Immature natural killer cell (primary cell): ENCODE results near the gene CT47B1. TPM values are rescaled to one million over a fixed set of nuclear protein-coding genes. Genes with fewer than 3 reads are reported as not detected.
"Not testable (repeated sequence)": the region's sequence is repeated elsewhere in the genome, so short reads cannot be mapped to it uniquely, and the experiment has no call there.

Experiments
- DNase-seq, 3 donors: peaks; one replicate each; pipeline ENCODE4 v3.0.0; 2022; ENCODE audit warnings: mixed read lengths in 1 of 3
- H3K27ac Mint-ChIP-seq, 6 donors: one replicate each; pipeline ENCODE4 v1.8.0; 2020; ENCODE audit warnings: mixed read lengths in 6 of 6, mild to moderate bottlenecking in 5 of 6, inconsistent platforms in 4 of 6, moderate library complexity in 3 of 6
- H3K27me3 Mint-ChIP-seq, 3 donors: one replicate each; pipeline ENCODE4 v1.8.0; 2020 to 2021; ENCODE audit warnings: low read depth in 3 of 3, mild to moderate bottlenecking in 3 of 3, mixed read lengths in 3 of 3, moderate library complexity in 3 of 3, inconsistent platforms in 1 of 3
- H3K36me3 Mint-ChIP-seq, 3 donors: one replicate each; pipeline ENCODE4 v1.8.0; 2020; ENCODE audit warnings: mixed read lengths in 3 of 3, inconsistent platforms in 2 of 3, mild to moderate bottlenecking in 2 of 3
- H3K4me1 Mint-ChIP-seq, 2 donors: one replicate each; pipeline ENCODE4 v1.8.0; 2020; ENCODE audit warnings: inconsistent platforms in 2 of 2, mild to moderate bottlenecking in 2 of 2, mixed read lengths in 2 of 2, moderate library complexity in 1 of 2
- H3K4me3 Mint-ChIP-seq, 5 donors: one replicate each; pipeline ENCODE4 v1.8.0; 2020; ENCODE audit warnings: mild to moderate bottlenecking in 5 of 5, mixed read lengths in 5 of 5, inconsistent platforms in 3 of 5, moderate library complexity in 3 of 5
- H3K9me3 Mint-ChIP-seq, 6 donors: one replicate each; pipeline ENCODE4 v1.8.0; 2020; ENCODE audit warnings: mild to moderate bottlenecking in 6 of 6, mixed read lengths in 6 of 6, inconsistent platforms in 4 of 6, moderate library complexity in 3 of 6
- polyA plus RNA-seq, 3 donors: library from polyadenylated mRNA; unstranded; fragments of 300-500 nt; fragmentation: Illumina TruSeq; gene quantifications; one replicate each; pipeline ENCODE4 v1.2.3, GENCODE V29; 2021

CT47B1 gene
- polyA plus RNA-seq = not detected

- H3K9me3 Mint-ChIP-seq, H3K27ac Mint-ChIP-seq, H3K4me1 Mint-ChIP-seq: not testable (repeated sequence)
Measured at GRCh38 chrX:120875766-120876165, at the start of gene CT47B1. TSS of gene CT47B1 (minus strand) at chrX:120875866. CDS start at chrX:120875670, 196 bp downstream.

DNA sequence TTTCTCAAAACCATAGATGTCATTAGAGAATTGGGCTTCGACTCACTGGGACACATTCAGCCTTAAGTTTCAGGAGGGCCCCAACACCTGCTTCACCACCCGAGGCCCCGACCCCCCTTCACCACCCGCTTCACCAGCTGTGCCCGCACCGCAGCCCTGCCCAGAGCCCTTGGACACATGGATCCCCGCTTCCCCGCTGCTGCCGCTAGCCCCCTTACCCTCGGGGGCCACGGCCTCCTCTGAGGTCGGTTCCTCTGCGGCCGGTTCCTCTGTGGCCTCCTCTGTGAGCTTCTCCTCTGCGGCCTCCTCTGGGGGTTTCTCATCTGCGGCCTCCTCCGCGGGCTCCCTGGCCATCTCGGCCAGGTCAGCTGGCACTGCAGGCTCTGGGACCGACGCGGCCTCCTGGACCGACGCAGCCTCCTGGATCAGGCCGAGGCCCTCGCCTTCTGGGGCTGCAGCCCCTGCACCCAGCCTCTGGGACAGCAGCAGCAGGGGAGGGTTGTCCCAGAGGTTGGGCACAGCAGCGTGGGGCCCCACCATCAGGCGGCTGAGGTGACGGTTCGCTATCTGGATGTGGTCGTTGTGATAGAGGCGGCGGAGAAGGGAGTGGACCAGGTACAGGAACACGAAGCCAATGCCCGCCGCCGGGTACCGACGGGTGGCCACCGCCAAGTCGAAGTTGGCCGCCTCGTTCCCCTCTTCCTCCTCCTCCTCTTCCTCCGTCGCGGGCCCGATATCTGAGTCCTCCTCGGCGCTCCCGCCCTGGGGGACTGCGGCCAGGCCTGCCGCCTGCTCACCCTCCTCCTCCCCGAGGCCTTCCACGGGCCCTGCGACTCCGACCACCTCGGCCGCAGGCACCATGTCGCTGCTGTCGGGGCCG lies 748 bp downstream of the CT47B1 start:
- DNase-seq = no peak
- H3K27me3 Mint-ChIP-seq = peaks cover 0 to 5% (median 2%) of the 10 kb centered on the region in 3 donors
- H3K9me3 Mint-ChIP-seq = no peaks in the 10 kb centered on the region
- no peak overlapping the region for H3K4me3 Mint-ChIP-seq
- no peaks in the 10 kb centered on the region for H3K4me1 Mint-ChIP-seq
- no peak overlapping the region for H3K27ac Mint-ChIP-seq
- no peaks in the 10 kb centered on the region for H3K36me3 Mint-ChIP-seq

More at GRCh38 chrX:120875766-120876165, at the start of gene CT47B1:
- not testable (repeated sequence) for H3K36me3 Mint-ChIP-seq, H3K27me3 Mint-ChIP-seq, H3K4me3 Mint-ChIP-seq, DNase-seq

GRCh38 chrX:120857240-120857639 lies 18.4 kb downstream of the CT47B1 start:
- H3K4me3 Mint-ChIP-seq = no peak overlapping the region
- H3K9me3 Mint-ChIP-seq = no peaks in the 10 kb centered on the region
- no peak for DNase-seq
- peaks cover 0 to 11% (median 0%) of the 10 kb centered on the region in 3 donors for H3K27me3 Mint-ChIP-seq
- no peaks in the 10 kb centered on the region for H3K4me1 Mint-ChIP-seq
- H3K27ac Mint-ChIP-seq = no peak overlapping the region
- H3K36me3 Mint-ChIP-seq = no peaks in the 10 kb centered on the region

GRCh38 chrX:120840827-120841226 lies 34.8 kb downstream of the CT47B1 start:
- H3K27me3 Mint-ChIP-seq = peaks cover 2 to 5% (median 4%) of the 10 kb centered on the region in 3 donors
- DNase-seq = no peak
- no peaks in the 10 kb centered on the region for H3K36me3 Mint-ChIP-seq
- H3K27ac Mint-ChIP-seq = peak overlapping the region in 1 of 6 donors; percentile 14
- peaks cover 0 to 2% (median 0%) of the 10 kb centered on the region in 6 donors for H3K9me3 Mint-ChIP-seq
- no peaks in the 10 kb centered on the region for H3K4me1 Mint-ChIP-seq
- H3K4me3 Mint-ChIP-seq = no peak overlapping the region

- no peak overlapping the region for H3K4me3 Mint-ChIP-seq
- no peak for DNase-seq
- H3K4me1 Mint-ChIP-seq = no peaks in the 10 kb centered on the region
- H3K27ac Mint-ChIP-seq = no peak overlapping the region
- H3K27me3 Mint-ChIP-seq = peaks cover 2 to 6% (median 4%) of the 10 kb centered on the region in 3 donors
- no peaks in the 10 kb centered on the region for H3K36me3 Mint-ChIP-seq
- H3K9me3 Mint-ChIP-seq = peaks cover 0 to 4% (median 0%) of the 10 kb centered on the region in 6 donors
Measured at GRCh38 chrX:120839491-120839890, 36.2 kb downstream of the CT47B1 start.

- H3K9me3 Mint-ChIP-seq, DNase-seq, H3K27ac Mint-ChIP-seq, H3K4me1 Mint-ChIP-seq, H3K36me3 Mint-ChIP-seq, H3K27me3 Mint-ChIP-seq, H3K4me3 Mint-ChIP-seq: not testable (repeated sequence)
Measured at GRCh38 chrX:120827213-120827612, 48.5 kb downstream of the CT47B1 start.

- Mint-ChIP-seq H3K4me3 (no peak overlapping the region), H3K27ac (no peak overlapping the region), H3K36me3 (no peaks in the 10 kb centered on the region), H3K27me3 (peaks cover 0 to 4% (median 0%) of the 10 kb centered on the region in 3 donors), H3K4me1 (no peaks in the 10 kb centered on the region), H3K9me3 (peaks cover 0 to 2% (median 0%) of the 10 kb centered on the region in 6 donors)
- no peak for DNase-seq
Measured at GRCh38 chrX:120825146-120825545, 50.5 kb downstream of the CT47B1 start.

GRCh38 chrX:120824021-120824420 lies 51.6 kb downstream of the CT47B1 start:
- peaks cover 0 to 2% (median 0%) of the 10 kb centered on the region in 6 donors for H3K9me3 Mint-ChIP-seq
- no peak overlapping the region for H3K27ac Mint-ChIP-seq
- no peak overlapping the region for H3K4me3 Mint-ChIP-seq
- no peak for DNase-seq
- no peaks in the 10 kb centered on the region for H3K36me3 Mint-ChIP-seq
- H3K27me3 Mint-ChIP-seq = peaks cover 0 to 4% (median 0%) of the 10 kb centered on the region in 3 donors
- no peaks in the 10 kb centered on the region for H3K4me1 Mint-ChIP-seq

- peaks cover 0 to 4% (median 0%) of the 10 kb centered on the region in 3 donors for H3K27me3 Mint-ChIP-seq
- no peak overlapping the region for H3K4me3 Mint-ChIP-seq
- no peaks in the 10 kb centered on the region for H3K4me1 Mint-ChIP-seq
- DNase-seq = no peak
- peaks cover 0 to 2% (median 0%) of the 10 kb centered on the region in 6 donors for H3K9me3 Mint-ChIP-seq
- no peak overlapping the region for H3K27ac Mint-ChIP-seq
- H3K36me3 Mint-ChIP-seq = no peaks in the 10 kb centered on the region
Measured at GRCh38 chrX:120823556-120823955, 52.1 kb downstream of the CT47B1 start.

Other genes with a start within 250 kb of the CT47B1 start
- gene C1GALT1C1, start 245.8 kb downstream of the CT47B1 start, polyA plus RNA-seq = 10 to 100 TPM; 25.9 to 56.6 (median 29.2) TPM
- gene CT47A11, start 61.3 kb upstream of the CT47B1 start, polyA plus RNA-seq = not detected
- gene CT47A10, start 66.2 kb upstream of the CT47B1 start, polyA plus RNA-seq = not detected
- gene CT47A9, start 71.0 kb upstream of the CT47B1 start, polyA plus RNA-seq = not detected
- not detected for gene CT47A8, start 75.9 kb upstream of the CT47B1 start, polyA plus RNA-seq
- gene CT47A7, start 80.7 kb upstream of the CT47B1 start, polyA plus RNA-seq = not detected
- gene CT47A6, start 85.6 kb upstream of the CT47B1 start, polyA plus RNA-seq = not detected
- gene CT47A5, start 90.5 kb upstream of the CT47B1 start, polyA plus RNA-seq = not detected
- not detected for gene CT47A4, start 95.3 kb upstream of the CT47B1 start, polyA plus RNA-seq
- gene CT47A3, start 100.2 kb upstream of the CT47B1 start, polyA plus RNA-seq = not detected
- not detected for gene CT47A2, start 105.1 kb upstream of the CT47B1 start, polyA plus RNA-seq
- gene CT47A1, start 109.9 kb upstream of the CT47B1 start, polyA plus RNA-seq = not detected
- gene GLUD2, start 171.7 kb upstream of the CT47B1 start, polyA plus RNA-seq = under 1 TPM; 0.16 to 0.91 (median 0.42) TPM